ENCODE measurements around the gene USP17L24.
"Not testable (repeated sequence)": the region's sequence is repeated elsewhere in the genome, so short reads cannot be mapped to it uniquely, and the experiment has no call there.

USP17L24 gene

GRCh38 chr4:9324865-9325264, at the start of gene USP17L24:
USP17L24 (plus strand) TSS chr4:9325165; CDS start chr4:9325165, 0 bp downstream.
- not testable (repeated sequence) for DNase-seq

- DNase-seq = not testable (repeated sequence)
Observed at GRCh38 chr4:9324191-9324590, 774 bp upstream of the USP17L24 start.

- DNase-seq = not testable (repeated sequence)
Observed at GRCh38 chr4:9329611-9330010, 4.6 kb downstream of the USP17L24 start, which contains the start of gene USP17L25. USP17L25 (plus strand) TSS chr4:9329911; CDS start chr4:9329911, 0 bp downstream.

- not testable (repeated sequence) for DNase-seq
Observed at GRCh38 chr4:9334358-9334757, 9.4 kb downstream of the USP17L24 start, which contains the start of gene USP17L26. USP17L26 (plus strand) TSS chr4:9334658; CDS start chr4:9334658, 0 bp downstream.

- DNase-seq = not testable (repeated sequence)
Observed at GRCh38 chr4:9339103-9339502, 14.1 kb downstream of the USP17L24 start, which contains the start of gene USP17L5. USP17L5 (plus strand) TSS chr4:9339403; CDS start chr4:9339403, 0 bp downstream.

- not testable (repeated sequence) for DNase-seq
Observed at GRCh38 chr4:9343848-9344247, 18.9 kb downstream of the USP17L24 start, which contains the start of gene USP17L27. USP17L27 (plus strand) TSS chr4:9344148; CDS start chr4:9344148, 0 bp downstream.

GRCh38 chr4:9348593-9348992, 23.6 kb downstream of the USP17L24 start, which contains the start of gene USP17L28:
USP17L28 (plus strand) TSS chr4:9348893; CDS start chr4:9348893, 0 bp downstream.
- DNase-seq = not testable (repeated sequence)

- DNase-seq = not testable (repeated sequence)
Observed at GRCh38 chr4:9350866-9351265, 25.9 kb downstream of the USP17L24 start.

GRCh38 chr4:9353338-9353737, 28.4 kb downstream of the USP17L24 start, which contains the start of gene USP17L29:
USP17L29 (plus strand) TSS chr4:9353638; CDS start chr4:9353638, 0 bp downstream.
- DNase-seq = not testable (repeated sequence)

- DNase-seq = not testable (repeated sequence)
Observed at GRCh38 chr4:9362829-9363228, 37.9 kb downstream of the USP17L24 start, which contains the start of gene USP17L30. USP17L30 (plus strand) TSS chr4:9363129; CDS start chr4:9363129, 0 bp downstream.

Data from activated T-cell treated with anti-CD3 and anti-CD28 coated beads, Interleukin-2, amount 50 U/mL, for 1 hour (primary cell).